HG02588 (cell line): ENCODE data around the gene KRTAP5-8.
"Not testable (repeated sequence)": the region's sequence is repeated elsewhere in the genome, so short reads cannot be mapped to it uniquely, and the experiment has no call there.

Experiments
- ATAC-seq: cut with Tn5 transposase; IDR thresholded peaks from one replicate; pipeline ENCODE4 v1.9.1; 2021; ENCODE audit warnings: mild to moderate bottlenecking, moderate library complexity; ENCODE audit not compliant: unreplicated experiment

The KRTAP5-8 gene

DNA sequence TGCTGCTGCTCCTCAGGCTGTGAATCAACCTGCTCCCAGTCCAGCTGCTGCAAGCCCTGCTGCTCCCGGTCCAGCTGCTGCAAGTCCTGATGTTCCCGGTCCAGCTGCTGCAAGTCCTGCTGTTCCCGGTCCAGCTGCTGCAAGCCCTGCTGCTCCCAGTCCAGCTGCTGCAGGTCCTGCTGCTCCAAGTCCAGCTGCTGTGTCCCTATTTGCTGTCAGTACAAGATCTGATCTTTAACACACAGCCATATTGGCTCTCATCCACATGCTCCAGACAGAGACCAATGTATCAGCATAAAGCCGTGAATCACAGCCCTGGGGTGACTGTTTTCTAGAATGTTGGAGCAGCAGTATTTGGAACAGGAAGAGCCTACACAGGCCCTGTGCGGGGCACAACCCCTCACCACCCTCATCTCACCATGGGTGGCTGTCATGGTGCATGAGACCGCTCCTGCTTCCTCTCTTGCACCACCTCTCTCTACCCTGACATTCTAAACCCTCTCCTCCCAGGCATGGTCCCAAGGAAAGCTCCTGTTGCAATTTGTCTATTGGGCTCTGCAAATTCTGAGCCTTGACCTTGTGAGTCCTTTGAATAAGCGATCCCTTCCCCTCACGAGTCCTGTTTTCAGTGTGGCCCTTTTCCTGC is 31.0 kb downstream of the KRTAP5-8 start:
- ATAC-seq: no peak

DNA sequence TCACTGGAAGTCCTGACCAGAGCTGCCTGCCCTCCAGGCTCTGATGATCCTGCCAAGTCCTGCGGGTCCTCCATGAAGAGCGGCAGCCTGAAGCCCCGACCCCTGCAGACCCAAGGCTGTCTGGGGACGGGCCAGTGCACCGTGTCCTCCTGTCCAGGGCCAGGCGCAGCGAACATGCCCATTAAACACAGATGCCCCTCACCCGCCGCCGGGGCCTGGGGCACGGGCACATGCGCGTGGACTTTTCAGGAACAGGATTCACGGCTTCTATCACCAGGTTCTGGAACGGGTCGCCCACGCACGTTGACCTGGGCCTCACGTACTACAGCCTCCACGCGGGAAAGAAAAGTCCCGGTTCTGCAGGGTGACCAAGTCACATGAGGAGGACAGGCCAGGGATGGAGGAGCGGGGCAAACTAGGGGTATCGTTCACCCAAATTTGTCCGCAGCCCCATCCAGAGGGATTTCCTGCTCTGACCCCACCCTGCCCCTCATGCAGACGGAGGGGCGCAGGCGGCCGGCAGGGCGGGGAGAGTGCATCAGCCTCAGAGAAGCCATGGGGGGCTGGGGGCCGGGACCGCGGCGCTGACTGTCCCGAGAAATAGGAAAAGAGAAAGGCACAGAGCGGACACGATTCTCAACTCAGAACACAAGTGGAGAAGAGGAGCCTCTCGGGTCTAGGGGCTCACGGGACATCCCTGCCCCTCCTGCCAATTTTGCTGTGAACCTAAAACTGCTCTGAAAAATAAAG is 33.5 kb downstream of the KRTAP5-8 start:
- not testable (repeated sequence) for ATAC-seq

DNA sequence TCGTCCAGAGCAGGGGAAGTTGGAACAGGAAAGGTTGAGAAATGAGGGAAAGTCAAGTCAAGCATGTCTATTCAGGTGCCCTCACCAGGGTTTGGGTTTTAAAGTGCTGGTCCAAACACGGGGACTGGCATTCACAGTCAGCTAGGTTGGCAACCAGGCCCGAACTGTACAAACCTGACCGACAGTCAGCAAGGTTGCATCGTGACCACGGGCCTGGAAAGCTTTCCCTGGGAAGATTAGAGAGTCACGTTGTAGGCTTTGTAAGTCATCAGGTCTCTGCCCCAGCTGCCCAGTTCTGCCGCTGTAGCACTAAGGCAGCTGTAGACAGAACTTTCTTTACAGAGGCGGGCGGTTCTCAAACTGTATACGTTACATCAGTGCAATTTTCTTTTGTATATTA is 35.0 kb downstream of the KRTAP5-8 start:
- no peak for ATAC-seq

DNA sequence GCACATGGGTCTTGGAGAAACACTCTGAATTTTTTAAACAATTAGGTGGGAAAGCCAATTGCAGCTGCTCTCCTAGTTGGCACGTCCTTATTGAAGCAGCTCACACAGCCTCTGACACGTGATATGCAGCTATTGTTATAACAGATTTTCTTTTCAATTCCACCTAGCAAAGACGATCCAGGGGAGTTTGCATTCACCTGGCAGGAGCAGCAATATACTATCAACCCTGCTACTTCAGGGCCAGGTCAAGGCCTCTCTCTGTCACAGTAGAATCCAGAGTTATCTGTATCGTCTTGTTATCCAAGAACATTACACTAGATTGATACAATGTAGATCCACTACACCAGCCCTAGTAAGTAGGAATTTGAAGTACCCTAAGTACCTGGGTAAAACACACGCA is 36.6 kb downstream of the KRTAP5-8 start:
- ATAC-seq: no peak

DNA sequence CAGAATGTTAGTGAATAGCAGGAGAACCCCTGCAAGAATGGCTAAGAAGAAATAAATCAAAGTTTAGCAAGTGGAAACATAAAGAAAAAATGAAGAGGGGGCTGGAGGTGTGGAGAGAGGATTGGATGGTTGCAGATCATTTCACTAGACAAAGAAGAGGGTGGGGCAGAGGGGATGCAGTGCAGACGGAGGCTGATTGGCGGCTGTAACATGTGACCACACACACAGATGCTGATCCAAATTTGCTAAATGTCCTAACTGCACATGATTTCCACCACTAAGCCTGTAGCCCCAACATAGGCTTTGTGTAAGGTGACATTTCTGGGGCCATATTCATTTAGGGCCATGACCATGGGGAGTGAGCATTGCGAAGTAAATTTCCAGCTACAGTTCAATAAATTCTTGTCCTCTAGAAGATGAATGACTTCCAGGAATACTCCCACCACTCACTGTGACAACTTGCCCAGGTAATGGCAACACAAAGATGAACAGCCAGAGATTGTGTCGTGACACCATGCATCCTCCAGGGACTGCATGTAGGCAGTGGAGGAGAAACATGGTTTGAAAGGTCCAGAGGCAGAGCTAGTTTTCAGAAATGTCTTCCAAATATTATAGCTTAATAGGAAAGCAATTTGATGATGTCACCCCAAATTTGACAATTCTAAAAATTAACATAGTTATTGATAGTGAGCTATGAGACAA is 38.0 kb downstream of the KRTAP5-8 start:
- no peak for ATAC-seq

DNA sequence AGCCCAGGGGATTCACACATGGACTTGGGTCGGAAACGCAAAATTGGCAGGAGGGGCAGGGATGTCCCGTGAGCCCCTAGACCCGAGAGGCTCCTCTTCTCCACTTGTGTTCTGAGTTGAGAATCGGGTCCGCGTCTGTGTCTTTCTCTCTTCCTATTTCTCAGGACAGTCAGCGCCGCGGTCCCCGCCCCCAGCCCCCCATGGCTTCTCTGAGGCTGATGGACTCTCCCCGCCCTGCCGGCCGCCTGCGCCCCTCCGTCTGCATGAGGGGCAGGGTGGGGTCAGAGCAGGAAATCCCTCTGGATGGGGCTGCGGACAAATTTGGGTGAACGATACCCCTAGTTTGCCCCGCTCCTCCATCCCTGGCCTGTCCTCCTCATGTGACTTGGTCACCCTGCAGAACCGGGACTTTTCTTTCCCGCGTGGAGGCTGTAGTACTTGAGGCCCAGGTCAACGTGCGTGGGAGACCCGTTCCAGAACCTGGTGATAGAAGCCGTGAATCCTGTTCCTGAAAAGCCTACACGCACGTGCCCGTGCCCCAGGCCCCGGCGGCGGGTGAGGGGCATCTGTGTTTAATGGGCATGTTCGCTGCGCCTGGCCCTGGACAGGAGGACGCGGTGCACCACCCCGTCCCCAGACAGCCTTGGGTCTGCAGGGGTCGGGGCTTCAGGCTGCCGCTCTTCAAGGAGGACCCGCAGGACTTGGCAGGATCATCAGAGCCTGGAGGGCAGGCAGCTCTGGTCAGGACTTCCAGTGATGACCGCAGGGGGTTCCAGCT is 39.1 kb downstream of the KRTAP5-8 start:
- ATAC-seq: not testable (repeated sequence)

DNA sequence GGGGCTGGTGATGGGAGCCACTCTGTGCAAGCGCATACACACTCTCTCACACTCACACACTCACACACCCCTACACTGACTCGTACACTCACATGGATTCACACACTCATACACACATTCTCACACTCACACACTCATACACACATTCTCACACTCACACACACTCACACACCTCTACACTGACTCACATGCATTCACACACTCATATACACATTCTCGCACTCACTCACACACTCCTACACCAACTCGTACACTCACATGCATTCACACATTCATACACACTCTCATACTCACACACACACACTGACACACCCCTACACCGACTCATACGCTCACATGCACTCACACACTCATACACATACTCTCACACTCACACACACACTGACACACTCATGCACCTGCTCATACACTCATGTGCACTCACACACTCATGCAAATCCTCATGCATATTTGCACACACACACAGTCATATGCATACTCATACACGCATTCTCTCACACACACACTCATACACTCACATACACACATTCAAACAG is 39.7 kb downstream of the KRTAP5-8 start:
- ATAC-seq: no peak

DNA sequence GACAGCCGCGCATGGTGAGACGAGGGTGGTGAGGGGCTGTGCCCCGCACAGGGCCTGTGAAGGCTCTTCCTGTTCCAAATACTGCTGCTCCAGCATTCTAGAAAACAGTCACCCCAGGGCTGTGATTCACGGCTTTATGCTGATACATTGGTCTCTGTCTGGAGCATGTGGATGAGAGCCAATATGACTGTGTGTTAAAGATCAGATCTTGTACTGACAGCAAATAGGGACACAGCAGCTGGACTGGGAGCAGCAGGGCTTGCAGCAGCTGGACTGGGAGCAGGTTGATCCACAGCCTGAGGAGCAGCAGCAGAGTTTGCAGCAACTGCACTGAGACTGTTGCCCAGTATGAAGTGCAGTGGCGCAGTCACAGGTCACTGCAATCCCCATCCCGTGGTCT is 41.7 kb downstream of the KRTAP5-8 start:
- not testable (repeated sequence) for ATAC-seq

DNA sequence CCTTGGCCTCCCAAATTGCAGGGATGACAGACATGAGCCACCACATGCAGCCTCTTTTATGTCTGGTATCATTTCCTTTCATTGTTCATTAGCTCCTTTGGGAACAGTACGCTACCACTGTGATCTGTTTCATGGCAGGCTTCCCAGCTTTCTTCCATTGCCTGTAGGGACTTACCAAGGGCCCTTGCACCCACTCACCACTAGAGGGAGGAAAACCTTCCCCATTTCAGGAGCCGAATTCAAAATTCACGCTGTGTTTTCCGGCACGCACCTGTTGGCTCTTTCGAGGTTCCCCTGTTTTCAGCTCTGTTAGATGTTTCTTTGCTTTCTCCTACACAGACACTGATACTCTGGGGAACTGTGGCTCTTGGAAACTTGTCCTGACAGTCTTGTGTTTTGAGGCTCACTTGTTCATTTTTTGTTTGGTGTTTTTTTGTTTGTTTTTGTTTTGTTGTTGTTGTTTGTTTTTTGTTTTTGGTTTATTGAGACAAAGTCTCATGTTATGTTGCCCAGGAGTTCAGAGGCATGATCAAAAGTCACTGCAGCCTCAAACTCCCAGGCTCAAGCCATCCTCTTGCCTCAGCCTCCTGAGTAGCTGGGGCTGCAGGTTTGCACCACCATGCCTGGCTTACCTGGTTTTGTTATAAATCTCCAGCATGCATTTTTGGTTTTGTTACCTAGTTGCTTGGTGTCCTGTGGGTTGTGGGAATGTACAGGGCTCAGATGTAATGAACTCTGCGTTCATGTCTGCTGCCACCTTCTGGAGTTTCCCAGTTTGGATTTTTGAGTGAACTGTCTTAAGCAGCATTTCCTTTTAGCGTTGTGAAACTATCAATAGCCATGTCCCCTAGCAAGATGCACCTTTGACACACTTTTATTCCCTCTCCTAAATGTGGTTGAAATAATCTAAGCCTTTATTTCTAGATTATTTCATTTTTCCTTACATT is 42.5 kb downstream of the KRTAP5-8 start:
- ATAC-seq: no peak

DNA sequence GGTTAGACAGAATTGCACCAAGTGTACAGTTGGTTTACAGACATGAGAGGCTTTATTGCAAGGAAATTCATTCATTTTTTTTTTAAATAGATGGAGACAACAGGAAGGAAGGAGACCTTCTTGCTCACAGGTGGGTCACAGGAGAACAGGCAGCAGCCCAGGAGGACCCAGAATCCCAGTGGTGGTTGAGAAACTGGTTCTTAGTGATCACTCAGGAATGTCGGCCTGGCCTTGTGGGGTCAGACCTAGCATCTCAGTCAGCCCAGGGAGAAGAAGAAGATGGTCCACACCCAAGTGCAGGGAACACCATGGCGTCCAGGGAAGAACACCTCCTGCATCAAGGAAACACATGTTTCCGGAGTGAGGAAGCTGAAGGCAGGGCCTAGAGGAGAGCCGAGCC is 44.0 kb downstream of the KRTAP5-8 start:
- no peak for ATAC-seq

DNA sequence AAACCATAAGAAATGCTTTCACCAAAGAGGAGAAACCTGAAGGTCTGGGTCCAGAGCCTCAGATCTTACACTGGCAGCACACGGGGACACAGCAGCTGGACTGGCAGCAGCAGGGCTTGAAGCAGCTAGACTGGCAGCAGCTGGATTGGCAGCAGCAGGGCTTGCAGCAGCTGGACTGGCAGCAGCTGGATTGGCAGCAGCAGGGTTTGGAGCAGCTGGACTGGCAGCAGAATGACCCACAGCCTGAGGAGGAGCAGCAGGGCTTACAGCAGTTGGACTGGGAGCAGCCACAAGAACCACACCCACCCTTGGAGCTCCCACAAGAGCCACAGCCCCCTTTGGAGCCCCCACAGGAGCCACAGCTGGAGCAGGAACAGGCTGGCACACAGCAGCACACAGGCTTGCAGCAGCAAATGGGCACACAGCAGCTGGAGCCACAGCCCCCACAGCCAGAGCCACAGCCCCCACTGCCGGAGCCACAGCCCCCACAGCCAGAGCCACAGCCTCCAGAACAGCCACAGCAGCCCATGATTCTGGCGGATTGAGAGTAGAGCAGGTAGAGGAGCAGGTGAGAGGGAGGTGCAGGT is 44.6 kb downstream of the KRTAP5-8 start, which contains the start of gene KRTAP5-11:
TSS of gene KRTAP5-11 (minus strand) at position 567 of the 587 bp plus-strand sequence. CDS start at position 529, 38 bp downstream.
- no peak for ATAC-seq

DNA sequence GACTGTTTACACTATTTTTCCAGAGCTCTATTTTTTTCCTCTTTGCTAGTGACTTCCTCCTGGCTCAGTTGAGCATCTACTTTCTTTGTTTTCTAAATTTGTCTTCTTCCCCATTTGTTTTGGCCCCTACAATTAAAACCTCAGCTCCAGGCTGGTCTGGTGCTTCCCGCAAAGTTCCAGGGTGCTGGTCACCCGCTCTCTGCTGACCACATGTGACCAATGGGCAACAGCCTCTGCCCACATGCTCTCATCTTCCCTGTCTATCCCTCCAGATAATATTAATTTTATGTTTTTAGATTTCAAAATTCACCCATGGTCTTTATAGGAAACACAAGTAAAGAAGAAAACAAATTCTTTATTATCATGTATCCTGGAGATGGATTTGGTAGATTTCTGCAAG is 45.1 kb downstream of the KRTAP5-8 start:
- not testable (repeated sequence) for ATAC-seq

DNA sequence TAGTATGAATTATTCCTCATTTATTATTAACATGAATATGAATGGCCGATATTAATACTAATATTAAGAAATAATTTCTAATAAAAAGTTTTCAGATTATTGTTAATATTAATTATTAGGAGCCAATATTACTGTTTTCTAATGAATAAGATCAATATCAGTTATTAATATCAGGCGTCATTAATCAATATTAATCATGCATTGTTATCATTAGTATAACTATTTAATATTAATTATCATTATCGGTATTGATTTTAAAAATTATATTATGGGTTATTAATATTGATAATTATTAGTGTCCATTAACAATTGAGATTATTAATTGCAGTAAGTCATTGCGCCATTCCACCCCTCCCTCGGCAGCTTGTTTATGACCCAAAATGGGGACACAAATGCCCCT is 47.8 kb downstream of the KRTAP5-8 start:
- not testable (repeated sequence) for ATAC-seq

DNA sequence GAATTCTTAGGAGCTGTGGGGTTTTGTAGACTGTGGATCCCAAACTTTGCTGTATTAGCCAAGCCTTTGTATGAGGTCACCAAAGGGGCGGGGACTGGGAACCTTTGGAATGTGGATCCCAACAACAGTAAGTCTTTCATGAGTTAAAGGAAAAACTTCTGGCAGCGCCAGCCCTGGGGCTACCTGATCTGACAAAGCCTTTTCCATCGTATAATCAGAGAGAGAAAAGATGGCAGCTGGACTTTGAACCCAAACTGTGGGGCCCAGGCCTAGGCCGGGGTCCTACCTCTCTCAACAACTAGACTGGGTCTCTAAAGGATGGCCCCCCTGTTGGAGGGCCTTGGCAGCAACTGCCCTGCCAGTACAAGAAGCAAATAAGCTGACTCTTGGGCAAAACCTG is 50.5 kb downstream of the KRTAP5-8 start:
- ATAC-seq: not testable (repeated sequence)
